HEK293 (cell line): ENCODE data around the gene KDM2B.

Source experiments
- CTCF ChIA-PET: fragments of 350-600 bp; formaldehyde crosslinking; extraction: SDS; loops from one replicate; lab custom pipeline; 2021; ENCODE audit warnings: antibody characterized with exemption; lab: Yijun Ruan, JAX
- POLR2A ChIA-PET: fragments of 300-600 bp; formaldehyde crosslinking; extraction: SDS; loops from one replicate; lab custom pipeline; 2020; ENCODE audit warnings: antibody characterized with exemption, inconsistent platforms; lab: Yijun Ruan, JAX
- H3K27ac ChIP-seq: fragments of 200-500 bp; sonication (Bioruptor generic); 2 replicates; pipeline ENCODE4 v1.5.1; 2014; ENCODE audit warnings: low read depth, low read length, control low read depth, inconsistent platforms; ENCODE audit errors: extremely low read depth
- H3K36me3 ChIP-seq, 2 experiments: fragments of 200-500 bp in 1 of 2; sonication (Bioruptor generic) in 1 of 2; 1 replicate in 1 of 2; 2 replicates in 1 of 2; pipeline ENCODE4 v1.5.1; 2014 to 2017; ENCODE audit warnings: inconsistent platforms in 2 of 2, low read length in 2 of 2; ENCODE audit not compliant: control insufficient read depth in 2 of 2, insufficient read depth in 1 of 2
- H3K4me1 ChIP-seq: fragments of 200-500 bp; sonication (Bioruptor generic); 2 replicates; pipeline ENCODE4 v1.5.1; 2014; ENCODE audit warnings: mild to moderate bottlenecking, low read length, inconsistent platforms; ENCODE audit not compliant: control insufficient read depth, insufficient read depth
- H3K4me3 ChIP-seq: 2 replicates; pipeline ENCODE4 v1.5.1; 2011; ENCODE audit warnings: low read depth, mild to moderate bottlenecking, control low read depth, low read length, moderate library complexity
- H3K9me3 ChIP-seq: fragments of 200-500 bp; sonication (Bioruptor generic); 2 replicates; pipeline ENCODE4 v1.5.1; 2014; ENCODE audit warnings: low read depth, low read length, inconsistent platforms; ENCODE audit not compliant: control insufficient read depth, insufficient read depth
- ATF2 ChIP-seq: fragments of 450-650 bp; formaldehyde crosslinking; IDR thresholded peaks from 2 replicates; pipeline ENCODE4 v1.5.1; 2016; ENCODE audit warnings: missing biosample characterization, missing genetic modification characterization, low read depth
- HIC1 ChIP-seq: fragments of 450-650 bp; formaldehyde crosslinking; IDR thresholded peaks from 2 replicates; pipeline ENCODE4 v1.5.1; 2016; ENCODE audit warnings: missing biosample characterization, missing genetic modification characterization
- PRDM6 ChIP-seq: fragments of 450-650 bp; formaldehyde crosslinking; IDR thresholded peaks from 2 replicates; pipeline ENCODE4 v1.5.1; 2017; ENCODE audit warnings: missing biosample characterization, missing genetic modification characterization
- SCRT1 ChIP-seq: fragments of 450-650 bp; formaldehyde crosslinking; IDR thresholded peaks from 2 replicates; pipeline ENCODE4 v1.5.1; 2016; ENCODE audit warnings: missing biosample characterization, missing genetic modification characterization, borderline replicate concordance
- ZBTB11 ChIP-seq: fragments of 450-650 bp; formaldehyde crosslinking; conservative IDR thresholded peaks from 2 replicates; pipeline ENCODE4 v1.5.1; 2016; ENCODE audit warnings: low read depth, missing biosample characterization, missing genetic modification characterization
- ZBTB20 ChIP-seq: fragments of 450-650 bp; formaldehyde crosslinking; IDR thresholded peaks from 2 replicates; pipeline ENCODE4 v1.5.1; 2016; ENCODE audit warnings: missing biosample characterization, missing genetic modification characterization
- ZBTB44 ChIP-seq: fragments of 450-650 bp; IDR thresholded peaks from 2 replicates; pipeline ENCODE4 v1.5.1; 2018; ENCODE audit warnings: missing biosample characterization, mild to moderate bottlenecking, missing genetic modification characterization
- ZBTB6 ChIP-seq: fragments of 450-650 bp; formaldehyde crosslinking; IDR thresholded peaks from 2 replicates; pipeline ENCODE4 v1.5.1; 2017; ENCODE audit warnings: missing biosample characterization, missing genetic modification characterization
- ZFP3 ChIP-seq: fragments of 450-650 bp; formaldehyde crosslinking; IDR thresholded peaks from 2 replicates; pipeline ENCODE4 v1.5.1; 2016; ENCODE audit warnings: low read depth, missing biosample characterization, missing genetic modification characterization
- ZNF140 ChIP-seq: fragments of 450-650 bp; formaldehyde crosslinking; IDR thresholded peaks from 2 replicates; pipeline ENCODE4 v1.5.1; 2016; ENCODE audit warnings: missing biosample characterization, missing genetic modification characterization
- ZNF157 ChIP-seq: fragments of 450-650 bp; formaldehyde crosslinking; IDR thresholded peaks from 2 replicates; pipeline ENCODE4 v1.5.1; 2016; ENCODE audit warnings: missing biosample characterization, missing genetic modification characterization
- ZNF221 ChIP-seq: fragments of 450-650 bp; formaldehyde crosslinking; IDR thresholded peaks from 2 replicates; pipeline ENCODE4 v1.5.1; 2017; ENCODE audit warnings: missing biosample characterization, missing genetic modification characterization, borderline replicate concordance
- ZNF266 ChIP-seq: fragments of 450-650 bp; formaldehyde crosslinking; IDR thresholded peaks from 2 replicates; pipeline ENCODE4 v1.5.1; 2016; ENCODE audit warnings: missing biosample characterization, missing genetic modification characterization, low read depth
- ZNF302 ChIP-seq: fragments of 450-650 bp; formaldehyde crosslinking; IDR thresholded peaks from 2 replicates; pipeline ENCODE4 v1.5.1; 2016; ENCODE audit warnings: missing biosample characterization, missing genetic modification characterization, low read depth
- ZNF341 ChIP-seq: fragments of 450-650 bp; formaldehyde crosslinking; IDR thresholded peaks from 2 replicates; pipeline ENCODE4; 2016; ENCODE audit warnings: low read depth, missing biosample characterization, missing genetic modification characterization
- ZNF629 ChIP-seq: fragments of 450-650 bp; formaldehyde crosslinking; IDR thresholded peaks from 2 replicates; pipeline ENCODE4 v1.5.1; 2017; ENCODE audit warnings: missing biosample characterization, missing genetic modification characterization
- ZNF670 ChIP-seq: fragments of 450-650 bp; formaldehyde crosslinking; IDR thresholded peaks from 2 replicates; pipeline ENCODE4 v1.5.1; 2016; ENCODE audit warnings: missing biosample characterization, missing genetic modification characterization, low read depth

The KDM2B gene

GRCh38 chr12:121391619-121392324 lies 189.1 kb downstream of the KDM2B start:
- ChIA-PET CTCF (interaction anchor here (0.6 to 0.8 kb wide), 3 partner anchors 8 to 60 kb away, joined by 3 to 5 read pairs (median 5); no protein-coding TSS in a partner anchor), POLR2A (interaction anchor here (0.6 to 1.2 kb wide), 2 partner anchors 8 to 52 kb away, joined by 3 read pairs; no protein-coding TSS in a partner anchor)
- Histone ChIP-seq H3K4me3 (no peak overlapping the region), H3K36me3 (no peaks in the 10 kb centered on the region), H3K4me1 (no peaks in the 10 kb centered on the region), H3K27ac (no peak overlapping the region), H3K9me3 (no peaks in the 10 kb centered on the region)
- TF ChIP-seq ZFP3 (tag by site-specific recombination), result no peak
- peak; percentile 37; the same call in 1 of the 2 replicates for TF ChIP-seq ZNF629 (tag by site-specific recombination)

GRCh38 chr12:121390856-121391255 lies 190.0 kb downstream of the KDM2B start:
- Histone ChIP-seq H3K9me3 (no peaks in the 10 kb centered on the region), H3K4me1 (no peaks in the 10 kb centered on the region), H3K36me3 (no peaks in the 10 kb centered on the region), H3K4me3 (no peak overlapping the region), H3K27ac (no peak overlapping the region)
- POLR2A ChIA-PET, result interaction anchor here (1.2 kb wide), 1 partner anchor 9 kb away, joined by 3 read pairs; no protein-coding TSS in a partner anchor
- TF ChIP-seq HIC1 (tag by site-specific recombination), result no peak
- no peak for TF ChIP-seq SCRT1 (tag by site-specific recombination)
- TF ChIP-seq ZBTB6 (tag by site-specific recombination), result no peak
- no peak for TF ChIP-seq ZNF221 (tag by site-specific recombination)
- TF ChIP-seq ZNF670 (tag by site-specific recombination), result no peak
- TF ChIP-seq ZNF157, result no peak
- no peak for TF ChIP-seq ZNF140
- no peak for TF ChIP-seq ZBTB44 (tag by site-specific recombination)
- CTCF ChIA-PET, result no interaction called here

- H3K27ac ChIP-seq, result no peak overlapping the region
- H3K4me3 ChIP-seq, result no peak overlapping the region
- no peaks in the 10 kb centered on the region for H3K36me3 ChIP-seq
- ChIA-PET CTCF (no interaction called here), POLR2A (interaction anchor here (1.1 kb wide), 1 partner anchor 11 kb away, joined by 3 read pairs; the partner anchor contains the start of gene RNF34)
- H3K9me3 ChIP-seq, result no peaks in the 10 kb centered on the region
- H3K4me1 ChIP-seq, result no peaks in the 10 kb centered on the region
- TF ChIP-seq PRDM6 (tag by site-specific recombination), result no peak
- TF ChIP-seq ZBTB11 (tag by site-specific recombination), result no peak
- TF ChIP-seq ZNF341, result no peak
- TF ChIP-seq ZNF302, result no peak
- TF ChIP-seq ZNF266, result no peak
- TF ChIP-seq ATF2 (tag by site-specific recombination), result no peak
- no peak for TF ChIP-seq ZBTB20
Measured at GRCh38 chr12:121388421-121388981, 192.3 kb downstream of the KDM2B start.
